HS-27A (cell line): ENCODE data around the gene LXN.
A peak's percentile ranks its signal among the peaks of the same experiment; 100 is the strongest.

Experiments
- DNase-seq: peaks from one replicate; pipeline ENCODE4 v3.0.0-alpha.2; 2012; ENCODE audit warnings: low read depth, missing footprints

Gene LXN

DNA sequence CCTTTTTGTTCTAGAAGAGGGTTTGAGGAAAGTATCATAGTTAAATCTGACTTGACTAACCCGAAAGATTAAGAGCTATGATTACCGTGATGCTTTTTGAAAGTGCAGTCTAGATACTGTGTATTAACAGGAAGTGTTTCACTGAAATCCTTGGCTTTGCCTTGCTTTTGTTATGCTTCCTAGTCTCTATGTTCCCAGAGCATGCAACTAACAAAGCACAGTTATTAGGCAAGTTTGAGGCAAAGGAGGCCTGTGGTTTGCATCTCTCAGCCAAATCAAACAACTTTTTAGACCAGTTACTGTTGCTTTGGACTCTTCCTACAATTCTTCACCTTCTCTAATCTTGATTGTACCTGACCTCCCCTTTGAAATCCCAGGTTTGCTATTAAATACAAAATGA is 3.9 kb downstream of the LXN start:
- no peak for DNase-seq

DNA sequence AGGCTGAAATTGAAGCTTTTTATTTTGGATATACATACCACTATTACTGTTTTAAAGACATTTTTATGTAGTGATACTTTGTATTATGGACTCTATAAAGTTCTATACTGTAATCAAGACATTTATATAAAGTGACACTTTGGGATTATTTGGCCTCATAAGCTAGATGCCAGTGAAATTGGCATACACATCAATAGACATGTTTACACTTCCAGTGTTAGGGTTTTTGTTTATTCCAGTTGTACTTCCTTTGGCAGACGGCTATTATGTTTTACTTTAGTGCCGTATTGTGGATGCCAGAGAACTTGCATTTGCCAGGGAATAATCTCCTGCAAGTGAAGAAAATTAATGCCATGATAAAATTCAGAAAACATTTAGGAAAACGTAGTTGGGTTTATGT is 6.0 kb downstream of the LXN start:
- DNase-seq: no peak

DNA sequence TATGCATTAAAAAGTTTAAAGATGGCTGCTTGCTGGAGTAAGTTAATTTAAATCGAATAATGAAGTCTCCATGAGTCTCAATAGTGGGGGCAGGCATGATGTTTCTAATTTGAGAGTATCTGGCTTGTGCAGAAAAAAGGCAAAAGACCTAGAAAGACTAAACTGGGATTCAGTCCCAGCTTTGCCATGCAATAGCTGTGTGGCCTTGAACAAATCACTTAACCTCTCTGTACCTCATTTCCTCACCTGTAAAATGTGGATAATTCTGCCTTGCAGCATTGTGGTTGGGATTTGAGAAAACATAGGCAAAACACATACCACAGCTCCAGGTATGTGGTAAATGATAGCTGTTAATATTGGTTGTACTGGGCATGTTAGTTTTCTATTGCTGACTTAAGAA is 8.6 kb downstream of the LXN start:
- DNase-seq: no peak

DNA sequence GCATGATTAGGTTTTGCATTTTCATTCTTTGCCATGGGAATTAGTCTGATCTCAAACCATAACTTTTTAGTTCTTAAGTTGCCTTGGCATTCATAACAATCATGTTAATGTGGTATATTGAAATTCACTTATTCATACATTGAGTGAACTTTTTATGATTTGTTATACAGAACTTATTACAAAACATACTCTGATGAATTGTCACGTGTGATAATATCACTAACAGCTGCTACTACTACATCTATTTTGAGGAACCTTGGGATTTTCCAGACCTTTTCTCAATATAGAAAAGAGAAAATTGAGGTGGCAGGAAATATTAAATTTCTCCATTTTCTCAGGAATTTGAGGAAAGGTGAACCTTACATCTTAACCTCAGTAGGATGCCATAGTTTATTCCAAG is 9.2 kb downstream of the LXN start:
- no peak for DNase-seq

DNA sequence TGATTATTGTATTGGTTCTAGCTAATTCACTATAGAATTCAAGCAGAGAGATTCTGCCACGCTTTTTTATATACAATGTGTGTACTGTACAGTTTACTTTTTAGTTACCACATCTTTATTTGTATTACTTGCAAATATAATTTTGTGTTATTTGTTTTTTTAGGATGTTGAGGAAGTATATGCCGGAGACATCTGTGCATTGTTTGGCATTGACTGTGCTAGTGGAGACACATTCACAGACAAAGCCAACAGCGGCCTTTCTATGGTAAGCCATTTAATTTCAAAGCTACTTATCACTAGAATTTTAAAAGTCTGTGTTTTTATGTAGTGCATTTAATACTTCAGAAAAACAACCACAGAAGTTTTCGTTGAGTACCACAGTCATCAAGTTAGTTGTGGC is 11.7 kb downstream of the LXN start:
- no peak for DNase-seq

DNA sequence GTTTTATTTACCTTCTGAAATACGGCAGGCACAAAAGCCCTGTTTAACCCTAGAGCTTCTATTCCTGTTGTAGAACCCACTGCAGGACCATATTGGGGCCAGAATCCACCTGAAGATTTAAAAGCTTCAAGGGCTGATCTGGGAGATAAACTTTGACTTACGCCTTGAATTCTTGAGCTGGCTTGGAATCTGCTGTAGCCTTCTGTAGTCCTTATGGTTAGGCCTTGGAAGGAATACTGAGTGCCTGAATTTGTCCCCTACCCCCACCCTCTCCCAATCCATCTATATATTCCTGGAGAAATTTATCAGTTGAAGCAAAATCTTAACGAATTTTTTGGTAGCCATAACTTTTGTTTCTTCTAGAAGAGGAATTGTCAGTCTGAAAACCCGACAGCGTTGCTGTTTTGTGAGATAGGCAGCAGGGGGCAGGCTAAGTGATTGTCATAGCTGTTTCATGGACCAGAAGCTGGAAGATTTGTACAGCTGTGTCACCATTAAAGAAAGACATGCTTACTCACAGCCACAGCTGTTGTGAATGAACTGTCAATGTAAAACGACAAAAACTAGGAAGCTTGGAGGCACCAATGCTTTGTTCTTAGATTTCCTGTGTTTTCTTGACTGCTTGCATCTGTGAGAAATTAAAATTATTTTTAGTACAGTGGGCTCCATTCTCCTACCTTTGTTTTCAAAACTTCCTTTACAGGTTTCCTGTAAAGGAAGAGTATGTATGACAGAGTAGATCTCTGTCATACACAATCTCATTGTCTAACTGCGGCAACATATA is 12.8 kb downstream of the LXN start:
- peak; percentile 23 for DNase-seq

DNA sequence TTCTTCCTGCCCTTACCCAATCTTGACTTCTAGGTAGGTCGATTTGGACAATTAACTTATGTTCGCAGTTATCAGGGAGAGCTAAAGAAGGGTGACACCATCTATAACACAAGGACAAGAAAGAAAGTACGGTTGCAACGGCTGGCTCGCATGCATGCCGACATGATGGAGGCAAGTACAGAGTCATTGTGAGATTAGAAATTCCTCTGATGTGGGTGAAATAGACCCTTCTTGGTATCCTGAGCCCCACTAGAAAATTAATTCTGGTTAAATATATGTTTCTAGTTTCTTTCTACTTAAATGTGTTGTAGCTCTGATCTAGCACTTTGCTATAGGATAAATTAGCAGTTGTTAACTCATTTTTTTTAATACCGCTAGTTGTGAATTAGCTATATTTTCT is 13.6 kb downstream of the LXN start:
- no peak for DNase-seq

DNA sequence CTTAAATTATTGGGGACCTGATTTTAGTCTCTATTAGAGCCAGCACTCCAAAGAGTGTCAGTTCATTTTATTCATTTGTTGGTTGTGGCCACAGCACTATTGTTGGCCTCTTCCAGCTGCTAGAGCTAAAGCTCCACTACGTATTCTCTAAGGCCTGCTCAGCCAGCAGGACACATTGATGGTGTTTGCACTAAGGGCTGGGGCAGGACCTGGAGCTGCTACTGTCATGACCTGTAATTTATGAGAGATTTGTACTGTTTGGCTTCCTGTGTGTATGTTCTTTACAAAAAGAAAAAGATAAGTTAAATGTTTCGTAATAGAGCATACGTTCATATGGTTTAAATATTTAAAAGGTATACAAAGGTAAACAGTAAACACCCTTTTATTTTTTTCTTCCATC is 20.0 kb downstream of the LXN start:
- no peak for DNase-seq

DNA sequence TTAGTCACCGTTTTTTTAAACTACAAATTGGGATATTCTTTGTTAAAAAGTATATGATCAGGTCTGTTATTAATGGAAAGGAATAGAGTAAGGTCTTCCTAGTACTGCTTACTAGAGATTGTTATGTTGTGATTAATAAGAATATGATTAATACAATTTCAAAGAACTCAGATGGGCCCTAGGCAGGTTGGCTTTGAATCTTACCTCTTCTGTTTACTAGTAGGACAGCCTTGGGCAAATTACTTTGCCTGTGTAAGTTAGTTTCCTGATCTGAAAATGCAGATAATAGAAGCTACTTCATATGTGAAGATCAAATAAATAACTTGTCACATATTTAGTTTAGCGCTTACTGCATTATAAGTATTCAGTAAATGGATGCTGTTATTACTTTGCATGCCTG is 21.3 kb downstream of the LXN start:
- no peak for DNase-seq

DNA sequence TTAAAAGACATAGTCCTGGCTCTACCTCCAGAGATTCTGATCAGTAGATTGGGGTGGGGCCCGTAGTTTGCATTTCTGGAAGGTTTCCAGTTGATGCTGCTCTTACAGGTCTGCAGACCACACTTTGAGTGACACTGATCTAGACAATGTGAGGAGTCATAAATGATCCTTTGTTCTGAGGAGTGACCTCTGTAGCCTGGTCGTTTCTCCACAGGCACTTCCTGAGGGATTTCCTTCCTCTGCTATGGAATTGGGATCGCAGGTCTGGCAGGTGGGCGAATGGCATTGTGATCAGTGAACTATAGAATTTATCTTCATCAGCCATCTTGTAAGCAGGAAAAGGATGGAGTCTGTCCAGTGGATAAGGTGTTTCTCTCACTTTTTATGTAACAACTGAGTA is 22.7 kb downstream of the LXN start:
- no peak for DNase-seq

DNA sequence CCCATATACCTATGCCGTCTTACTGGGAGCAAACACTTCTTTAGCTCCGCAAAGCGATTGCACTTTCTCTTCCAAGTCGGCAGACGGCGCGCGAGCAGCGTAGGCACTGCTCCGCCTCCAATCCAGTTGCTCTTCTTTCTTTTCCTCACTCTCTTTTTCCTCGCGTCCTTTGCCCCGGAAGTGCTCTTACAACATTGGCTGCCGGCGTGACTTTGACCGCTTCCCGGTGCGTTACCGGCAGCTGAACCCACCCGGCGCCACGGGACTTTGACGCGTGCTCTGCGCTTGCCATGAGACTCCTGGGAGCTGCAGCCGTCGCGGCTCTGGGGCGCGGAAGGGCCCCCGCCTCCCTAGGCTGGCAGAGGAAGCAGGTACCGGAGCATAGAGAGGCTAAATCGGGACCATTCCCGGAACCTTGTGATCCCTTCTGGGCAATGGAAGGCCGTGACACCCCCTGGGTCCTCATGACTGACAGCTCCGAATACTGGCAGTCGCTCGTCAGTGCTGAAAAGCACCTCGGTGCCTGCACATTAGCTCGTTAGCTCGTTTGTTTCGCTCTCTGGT is 28.0 kb downstream of the LXN start, which contains the start of gene GFM1:
Gene GFM1 (plus strand): TSS at position 183 of the 564 bp plus-strand sequence. CDS start 108 bp downstream, at position 291.
- DNase-seq: peak; percentile 76

DNA sequence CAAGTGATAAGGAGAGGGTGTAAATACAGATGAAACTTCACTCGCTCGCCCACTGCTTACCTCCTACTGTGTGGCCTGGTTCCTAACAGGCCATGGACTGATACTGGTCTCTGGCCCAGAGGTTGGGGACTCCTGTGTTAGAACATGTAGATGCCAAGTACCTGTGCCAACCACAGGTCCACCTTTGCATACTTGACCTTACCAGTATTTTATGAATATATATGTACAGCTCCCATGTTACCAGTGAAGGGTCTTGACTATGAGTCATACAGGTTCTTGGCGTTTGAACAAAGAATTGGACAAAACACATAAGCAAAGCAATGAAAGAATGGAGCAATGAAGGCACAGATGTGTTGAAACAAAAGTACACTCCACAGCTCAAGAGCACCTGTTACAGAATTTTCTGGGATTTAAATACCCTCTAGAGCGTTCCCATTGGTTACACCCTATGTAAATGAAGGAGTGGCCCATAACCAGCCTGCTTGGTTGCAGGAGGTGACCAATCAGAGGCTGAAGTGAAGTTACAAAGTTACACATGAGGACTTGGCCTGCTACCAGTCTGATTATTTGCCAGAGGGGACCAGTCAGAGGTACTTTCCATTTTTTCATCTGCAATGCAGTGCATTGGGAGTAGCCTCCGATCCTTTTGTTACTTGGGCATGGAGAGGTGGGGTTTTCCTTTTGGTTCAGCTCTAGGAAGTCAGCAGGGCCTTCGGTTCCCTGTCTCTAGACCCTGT is 29.8 kb downstream of the LXN start:
- DNase-seq: no peak

DNA sequence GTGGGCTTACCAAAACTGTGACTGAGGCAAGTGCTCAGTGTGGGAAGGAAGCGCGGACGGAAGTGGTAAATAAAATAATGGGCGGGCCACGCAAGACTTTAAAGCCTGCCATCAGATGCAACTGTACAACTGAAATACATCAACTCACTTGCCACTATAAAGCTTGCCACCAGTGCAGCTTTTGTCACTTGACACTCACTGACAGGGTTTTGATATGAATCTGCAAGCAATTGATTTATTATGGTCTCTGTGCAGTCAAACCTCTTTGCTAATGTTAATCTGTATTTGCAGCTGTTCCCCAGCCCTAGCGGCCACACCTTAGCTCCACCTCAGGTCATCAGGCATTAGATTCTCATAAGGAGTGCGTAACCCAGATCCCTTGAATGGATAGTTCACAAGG is 30.4 kb downstream of the LXN start:
- no peak for DNase-seq

DNA sequence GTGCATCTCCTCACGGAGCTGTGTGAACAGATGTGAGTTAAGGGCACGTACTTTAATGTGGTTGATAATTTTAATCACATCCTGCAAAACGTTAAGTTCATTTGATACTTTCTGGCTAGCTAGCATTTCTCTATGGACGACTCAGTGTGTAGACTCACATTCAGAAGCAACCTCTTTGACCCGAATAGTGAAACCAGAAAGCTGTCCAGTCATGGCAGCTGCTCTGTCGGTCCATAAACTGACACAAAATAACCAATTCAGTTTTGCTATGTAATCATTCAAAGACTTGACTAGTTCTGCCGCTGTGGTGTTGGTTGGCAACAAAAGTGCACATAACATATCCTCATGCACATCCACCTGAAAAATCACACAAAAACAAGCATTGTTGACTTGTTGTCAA is 31.8 kb downstream of the LXN start:
- no peak for DNase-seq

DNA sequence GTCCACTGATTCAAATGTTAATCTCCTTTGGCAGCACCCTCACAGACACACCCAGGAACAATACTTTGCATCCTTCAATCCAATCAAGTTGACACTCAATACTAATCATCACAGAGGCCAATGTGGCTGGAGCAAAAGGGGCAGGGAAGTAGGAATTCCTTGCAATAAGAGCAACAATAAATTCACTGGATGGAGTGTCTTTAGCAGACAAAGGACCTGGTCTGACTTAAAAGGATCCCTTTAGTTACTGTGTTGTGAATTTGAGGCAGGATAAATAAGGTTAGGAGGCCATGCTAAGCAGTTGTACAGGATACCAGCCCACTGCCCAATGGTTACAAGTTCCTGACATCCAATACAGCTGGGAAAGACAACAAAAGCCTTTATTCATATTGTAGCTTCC is 40.5 kb downstream of the LXN start:
- no peak for DNase-seq

DNA sequence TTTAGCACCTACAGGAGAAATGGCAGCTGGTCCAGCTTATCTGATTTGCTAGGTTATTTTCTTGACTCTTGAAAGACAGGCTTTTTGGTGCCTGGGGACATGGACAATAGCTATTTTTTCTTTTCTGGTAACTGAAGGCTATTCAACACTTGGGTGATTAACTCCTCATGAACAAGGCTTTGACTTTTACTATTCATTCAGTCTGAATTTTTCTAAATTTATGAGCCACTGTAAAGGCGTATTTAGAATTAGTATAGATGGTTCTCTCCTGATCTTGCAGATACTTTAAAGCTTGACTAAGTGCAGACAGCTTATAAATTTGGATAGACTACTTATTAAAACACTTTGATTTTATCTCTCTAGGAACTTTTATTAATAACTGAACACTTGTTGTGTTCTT is 46.6 kb downstream of the LXN start:
- DNase-seq: no peak

DNA sequence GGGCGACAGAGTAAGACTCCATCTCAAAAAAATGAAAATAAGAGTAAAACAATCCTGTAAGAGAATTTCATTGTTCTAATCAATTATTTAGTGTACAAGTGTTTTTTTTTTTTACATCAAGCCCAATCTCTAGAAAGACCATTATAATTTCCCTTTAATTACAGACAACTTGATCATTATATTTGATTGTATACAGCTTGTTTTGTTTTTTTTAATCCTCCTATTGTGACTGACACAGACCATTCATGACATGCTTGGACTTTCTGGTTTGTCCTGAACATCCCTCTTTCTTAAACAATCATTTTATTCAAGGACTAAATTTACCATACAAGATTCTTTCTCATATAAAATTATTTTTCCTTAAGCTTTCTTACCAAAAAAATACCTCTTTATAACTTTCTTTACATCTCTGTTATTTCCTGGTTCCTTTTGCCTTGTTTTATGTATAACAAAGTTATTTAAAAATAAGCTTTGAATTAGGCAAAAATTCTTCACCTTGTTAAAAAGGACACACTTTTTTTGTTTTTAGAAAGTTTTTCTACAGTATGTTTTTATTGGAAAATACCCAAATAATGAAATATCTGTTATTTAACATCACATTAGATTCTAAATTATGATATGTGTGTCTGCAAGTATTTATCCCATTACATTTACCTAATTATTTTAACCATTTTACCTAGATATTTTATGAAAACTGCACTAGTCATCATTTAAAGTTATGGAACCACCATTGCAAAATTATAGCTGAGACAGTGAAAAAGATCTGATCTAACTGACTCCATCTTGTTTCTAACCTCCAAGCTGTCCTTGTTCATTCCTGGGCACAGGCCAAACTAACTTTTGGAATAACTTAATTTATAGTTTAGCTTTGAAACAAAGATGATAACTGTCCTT is 54.2 kb downstream of the LXN start:
- no peak for DNase-seq
